Measurements from ENCODE around the gene USP43.

The USP43 gene

DNA sequence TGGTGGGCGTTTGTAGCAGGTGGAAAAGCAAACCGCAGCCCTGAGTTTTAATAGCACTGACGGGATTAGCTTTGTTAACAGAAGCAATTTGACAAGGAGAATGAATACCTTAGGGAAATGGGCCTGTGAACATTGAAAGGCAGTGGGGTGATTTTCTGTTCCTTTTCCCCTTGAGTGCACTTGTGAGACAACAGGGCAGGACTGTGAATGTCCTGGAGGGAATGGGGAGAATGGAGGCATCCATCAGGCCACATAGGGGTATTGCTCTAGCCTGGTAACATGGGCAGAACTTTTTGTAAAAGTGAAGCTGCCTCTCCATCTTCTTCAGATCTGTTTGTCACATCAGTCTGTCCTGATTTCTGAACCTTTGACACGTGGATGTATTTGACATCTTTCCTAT, 26.2 kb downstream of the USP43 start:
- in situ Hi-C loops (cut with MboI; ENCODE audit: low sequenced_read_pairs, unreplicated experiment), result no loop called here
- no peak for DNase-seq (ENCODE audit: low spot score)
- TF ChIP-seq, protein P1, sequence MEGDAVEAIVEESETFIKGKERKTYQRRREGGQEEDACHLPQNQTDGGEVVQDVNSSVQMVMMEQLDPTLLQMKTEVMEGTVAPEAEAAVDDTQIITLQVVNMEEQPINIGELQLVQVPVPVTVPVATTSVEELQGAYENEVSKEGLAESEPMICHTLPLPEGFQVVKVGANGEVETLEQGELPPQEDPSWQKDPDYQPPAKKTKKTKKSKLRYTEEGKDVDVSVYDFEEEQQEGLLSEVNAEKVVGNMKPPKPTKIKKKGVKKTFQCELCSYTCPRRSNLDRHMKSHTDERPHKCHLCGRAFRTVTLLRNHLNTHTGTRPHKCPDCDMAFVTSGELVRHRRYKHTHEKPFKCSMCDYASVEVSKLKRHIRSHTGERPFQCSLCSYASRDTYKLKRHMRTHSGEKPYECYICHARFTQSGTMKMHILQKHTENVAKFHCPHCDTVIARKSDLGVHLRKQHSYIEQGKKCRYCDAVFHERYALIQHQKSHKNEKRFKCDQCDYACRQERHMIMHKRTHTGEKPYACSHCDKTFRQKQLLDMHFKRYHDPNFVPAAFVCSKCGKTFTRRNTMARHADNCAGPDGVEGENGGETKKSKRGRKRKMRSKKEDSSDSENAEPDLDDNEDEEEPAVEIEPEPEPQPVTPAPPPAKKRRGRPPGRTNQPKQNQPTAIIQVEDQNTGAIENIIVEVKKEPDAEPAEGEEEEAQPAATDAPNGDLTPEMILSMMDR (IDR thresholded peaks at IDR 0.05; ENCODE audit: borderline replicate concordance, control extremely low read depth, extremely low read depth, insufficient read depth, missing control alignments), result no peak

DNA sequence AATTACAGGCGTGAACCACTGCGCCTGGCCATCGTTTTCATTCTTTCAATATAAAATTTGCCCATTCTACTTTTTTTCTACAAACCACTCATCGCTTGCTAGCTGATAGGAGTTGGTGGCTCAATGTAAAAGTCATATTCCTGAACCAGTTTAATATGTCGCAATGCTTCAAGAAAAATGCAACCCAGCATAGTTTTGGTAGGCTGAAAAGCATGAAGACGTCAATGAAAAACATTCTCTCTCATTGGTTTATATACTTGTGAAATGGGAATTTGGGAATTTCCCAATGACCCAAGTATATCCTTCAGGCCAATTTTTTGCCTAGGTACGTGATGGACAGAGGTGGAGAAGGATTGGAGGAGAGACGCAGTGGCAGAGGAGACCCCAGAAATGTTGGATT, 26.9 kb downstream of the USP43 start:
- no peak for DNase-seq (ENCODE audit: low spot score)
- in situ Hi-C loops (cut with MboI; ENCODE audit: low sequenced_read_pairs, unreplicated experiment), result no loop called here
- TF ChIP-seq, protein P1 (IDR thresholded peaks at IDR 0.05; ENCODE audit: borderline replicate concordance, control extremely low read depth, extremely low read depth, insufficient read depth, missing control alignments), result no peak

DNA sequence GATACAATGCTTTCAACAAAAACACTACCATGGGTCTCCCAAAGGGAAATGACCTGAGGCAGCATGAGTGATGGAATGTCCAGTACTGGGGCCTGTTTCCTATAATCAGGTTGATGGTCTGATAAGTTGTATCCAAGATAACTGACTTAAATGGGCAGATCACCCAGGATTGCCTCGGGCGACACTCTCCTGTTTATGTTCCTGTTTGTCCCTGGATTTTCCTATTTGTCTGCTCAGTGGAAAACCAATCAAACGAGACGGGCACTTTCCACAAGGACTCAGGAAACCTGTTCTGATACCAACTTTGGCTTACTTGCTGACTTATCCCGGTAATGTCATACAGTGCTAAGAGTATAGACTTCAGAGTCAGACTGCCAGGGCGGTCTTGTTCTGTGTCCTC, 27.4 kb downstream of the USP43 start:
- TF ChIP-seq, protein P1 (IDR thresholded peaks at IDR 0.05; ENCODE audit: borderline replicate concordance, control extremely low read depth, extremely low read depth, insufficient read depth, missing control alignments), result no peak
- in situ Hi-C loops (cut with MboI; ENCODE audit: low sequenced_read_pairs, unreplicated experiment), result no loop called here
- DNase-seq (ENCODE audit: low spot score), result no peak

DNA sequence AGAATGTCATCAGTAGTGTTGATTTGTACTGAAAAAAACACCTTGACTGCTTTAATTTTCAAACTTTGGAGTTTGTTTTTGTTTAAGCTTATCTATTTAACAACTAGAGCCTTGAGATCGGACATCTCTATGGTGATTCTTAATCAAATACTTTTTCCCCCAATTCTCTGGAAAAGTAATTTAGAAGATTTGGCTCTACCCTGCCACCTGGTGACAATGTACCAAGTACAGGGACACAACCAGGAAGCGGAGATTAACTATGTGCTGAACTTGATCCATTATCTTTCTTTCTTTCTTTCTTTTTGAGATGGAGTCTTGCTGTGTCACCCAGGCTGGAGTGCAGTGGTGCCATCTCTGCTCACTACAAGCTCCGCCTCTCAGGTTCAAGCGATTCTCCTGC, 30.8 kb downstream of the USP43 start:
- DNase-seq (ENCODE audit: low spot score), result no peak
- in situ Hi-C loops (cut with MboI; ENCODE audit: low sequenced_read_pairs, unreplicated experiment), result no loop called here
- TF ChIP-seq, protein P1 (IDR thresholded peaks at IDR 0.05; ENCODE audit: borderline replicate concordance, control extremely low read depth, extremely low read depth, insufficient read depth, missing control alignments), result no peak

DNA sequence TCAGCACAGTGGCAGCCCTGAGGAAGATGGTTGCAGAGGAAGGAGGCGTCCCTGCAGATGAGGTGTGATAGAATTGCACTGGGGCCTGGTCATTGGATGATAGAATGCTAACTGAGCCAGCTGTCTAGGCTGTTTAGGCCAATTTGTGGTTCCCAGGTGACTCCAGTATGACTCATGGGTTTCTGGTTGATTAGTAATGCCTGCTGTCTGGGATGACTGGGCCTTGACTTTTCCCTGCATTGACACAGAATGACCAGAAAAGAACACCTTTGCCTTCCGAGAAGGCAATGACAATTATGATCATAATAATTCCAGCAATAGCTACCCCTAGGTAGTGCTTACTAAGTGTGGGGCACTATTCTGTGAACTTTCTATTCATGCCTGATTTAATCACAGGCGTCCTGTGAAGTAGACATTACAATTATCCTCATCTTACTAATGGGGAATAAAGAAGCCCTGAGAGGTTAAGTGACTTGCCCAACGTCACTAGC, 31.5 kb downstream of the USP43 start:
- in situ Hi-C loops (cut with MboI; ENCODE audit: low sequenced_read_pairs, unreplicated experiment), result no loop called here
- DNase-seq (ENCODE audit: low spot score), result no peak
- TF ChIP-seq, protein P1 (IDR thresholded peaks at IDR 0.05; ENCODE audit: borderline replicate concordance, control extremely low read depth, extremely low read depth, insufficient read depth, missing control alignments), result no peak

DNA sequence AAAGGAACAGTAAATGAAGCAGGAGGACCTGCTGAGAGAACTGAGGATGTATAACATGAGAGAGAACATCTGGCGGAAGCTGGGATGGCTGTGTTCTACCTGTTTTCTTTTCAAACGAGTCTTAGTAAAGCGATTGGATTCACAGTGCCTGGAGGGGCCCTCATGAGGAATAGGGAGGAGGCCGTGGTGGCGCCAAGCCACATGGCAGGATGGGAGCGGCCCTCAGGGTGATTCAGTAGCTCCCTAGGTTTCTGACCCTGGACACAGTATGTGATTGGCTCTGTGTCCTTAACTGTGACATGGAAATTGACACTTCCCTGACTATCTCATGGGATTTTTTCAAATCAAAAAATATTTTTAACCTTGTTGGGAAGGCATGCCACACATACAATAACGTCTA, 32.1 kb downstream of the USP43 start:
- in situ Hi-C loops (cut with MboI; ENCODE audit: low sequenced_read_pairs, unreplicated experiment), result no loop called here
- TF ChIP-seq, protein P1 (IDR thresholded peaks at IDR 0.05; ENCODE audit: borderline replicate concordance, control extremely low read depth, extremely low read depth, insufficient read depth, missing control alignments), result no peak
- DNase-seq (ENCODE audit: low spot score), result no peak

DNA sequence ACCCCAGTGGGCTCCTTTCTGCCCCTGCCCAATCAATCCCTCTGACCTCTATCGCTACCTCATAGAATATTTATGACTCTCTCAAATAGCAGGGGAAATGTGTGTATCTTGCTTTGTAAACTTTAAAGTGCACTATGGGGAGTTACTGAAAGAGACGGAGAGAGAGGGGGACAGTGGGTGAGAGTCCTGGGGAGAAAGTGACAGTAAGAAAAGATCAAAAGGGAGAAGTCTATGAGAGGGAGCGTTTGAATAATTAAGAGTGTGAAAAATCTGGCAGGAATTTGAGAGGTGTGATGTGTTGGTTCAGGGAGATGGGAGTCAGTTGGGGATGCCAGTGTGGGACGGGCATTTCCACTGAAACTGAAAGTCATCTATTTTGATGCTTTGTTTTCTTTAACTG, 32.6 kb downstream of the USP43 start:
- TF ChIP-seq, protein P1 (IDR thresholded peaks at IDR 0.05; ENCODE audit: borderline replicate concordance, control extremely low read depth, extremely low read depth, insufficient read depth, missing control alignments), result no peak
- no peak for DNase-seq (ENCODE audit: low spot score)
- in situ Hi-C loops (cut with MboI; ENCODE audit: low sequenced_read_pairs, unreplicated experiment), result no loop called here
